HFFc6 (cell line): ENCODE results near the gene NOL3. TPM values are rescaled to one million over a fixed set of nuclear protein-coding genes. Genes with fewer than 3 reads are reported as not detected.

Source experiments
- DNase-seq: peaks from one replicate; pipeline ENCODE4 v3.0.0-alpha.2; 2018
- H3K27ac Mint-ChIP-seq: 2 replicates; pipeline ENCODE4 v1.8.0; 2020; ENCODE audit warnings: mild to moderate bottlenecking, mixed read lengths
- H3K27me3 Mint-ChIP-seq: 2 replicates; pipeline ENCODE4 v1.8.0; 2021; ENCODE audit warnings: mild to moderate bottlenecking, moderate library complexity, mixed read lengths; ENCODE audit not compliant: insufficient read depth
- H3K36me3 Mint-ChIP-seq: 2 replicates; pipeline ENCODE4 v1.8.0; 2021; ENCODE audit warnings: low read depth, mixed read lengths
- H3K4me1 Mint-ChIP-seq: 2 replicates; pipeline ENCODE4 v1.8.0; 2020; ENCODE audit warnings: low read depth, mixed read lengths
- H3K4me3 Mint-ChIP-seq: 2 replicates; pipeline ENCODE4 v1.8.0; 2020; ENCODE audit warnings: mild to moderate bottlenecking, moderate library complexity, mixed read lengths
- H3K9me3 Mint-ChIP-seq: 2 replicates; pipeline ENCODE4 v1.8.0; 2020; ENCODE audit warnings: mild to moderate bottlenecking, mixed read lengths
- CTCF ChIP-seq: fragments of 200-600 bp; sonication (generic); IDR thresholded peaks from 2 replicates; pipeline ENCODE4 v1.5.0; 2021; ENCODE audit warnings: antibody characterized with exemption, mild to moderate bottlenecking
- total RNA-seq, 6 experiments: library from RNA; stranded (reverse); fragmentation: NEBNext Ultra II Directional; extraction: Animal tissue kit (Norgen Biotek cat#: 25700); gene quantifications; 2 replicates in 1 of 6; 3 replicates in 5 of 6; pipeline ENCODE4 v1.2.3, GENCODE V29; 2021

Gene NOL3
- total RNA-seq, 6 experiments from 2014 or later, result 16.1 to 20.1 (median 17.7) TPM

DNA sequence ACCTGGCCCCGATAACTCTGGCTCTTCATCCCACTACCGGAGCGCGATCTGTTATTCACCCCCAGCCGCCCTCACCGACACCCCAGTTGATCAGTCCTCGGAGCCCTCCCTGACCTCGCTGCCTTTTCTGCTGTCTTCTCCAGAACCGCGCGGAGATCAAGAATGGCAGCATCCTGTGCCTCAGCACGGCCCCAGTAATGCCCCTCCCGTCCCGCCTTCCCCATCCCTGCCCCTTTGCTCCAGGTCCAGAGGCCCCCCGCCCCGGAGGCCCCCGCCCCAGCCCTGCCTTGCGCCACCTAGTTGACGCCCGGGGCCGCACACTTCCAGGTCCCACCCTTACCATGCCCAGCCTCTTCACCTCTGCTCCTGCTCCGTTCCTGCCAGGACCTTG, 29.5 kb downstream of the NOL3 start:
- no peak overlapping the region for H3K4me3 Mint-ChIP-seq
- peak; percentile 24 for TF ChIP-seq CTCF
- H3K4me1 Mint-ChIP-seq, result peaks cover 13% of the 10 kb centered on the region
- no peak for DNase-seq
- H3K27ac Mint-ChIP-seq, result no peak overlapping the region
- H3K27me3 Mint-ChIP-seq, result peaks cover 9% of the 10 kb centered on the region
- H3K9me3 Mint-ChIP-seq, result no peaks in the 10 kb centered on the region
- H3K36me3 Mint-ChIP-seq, result peaks cover 27% of the 10 kb centered on the region; the same call in 1 of the 2 replicates

GRCh38 chr16:67200491-67200890, 30.2 kb downstream of the NOL3 start:
- H3K36me3 Mint-ChIP-seq, result peaks cover 24% of the 10 kb centered on the region; the same call in 1 of the 2 replicates
- no peak overlapping the region for H3K4me3 Mint-ChIP-seq
- H3K27me3 Mint-ChIP-seq, result peaks cover 10% of the 10 kb centered on the region
- peaks cover 13% of the 10 kb centered on the region for H3K4me1 Mint-ChIP-seq
- H3K9me3 Mint-ChIP-seq, result no peaks in the 10 kb centered on the region
- no peak for DNase-seq
- no peak for TF ChIP-seq CTCF
- no peak overlapping the region for H3K27ac Mint-ChIP-seq

DNA sequence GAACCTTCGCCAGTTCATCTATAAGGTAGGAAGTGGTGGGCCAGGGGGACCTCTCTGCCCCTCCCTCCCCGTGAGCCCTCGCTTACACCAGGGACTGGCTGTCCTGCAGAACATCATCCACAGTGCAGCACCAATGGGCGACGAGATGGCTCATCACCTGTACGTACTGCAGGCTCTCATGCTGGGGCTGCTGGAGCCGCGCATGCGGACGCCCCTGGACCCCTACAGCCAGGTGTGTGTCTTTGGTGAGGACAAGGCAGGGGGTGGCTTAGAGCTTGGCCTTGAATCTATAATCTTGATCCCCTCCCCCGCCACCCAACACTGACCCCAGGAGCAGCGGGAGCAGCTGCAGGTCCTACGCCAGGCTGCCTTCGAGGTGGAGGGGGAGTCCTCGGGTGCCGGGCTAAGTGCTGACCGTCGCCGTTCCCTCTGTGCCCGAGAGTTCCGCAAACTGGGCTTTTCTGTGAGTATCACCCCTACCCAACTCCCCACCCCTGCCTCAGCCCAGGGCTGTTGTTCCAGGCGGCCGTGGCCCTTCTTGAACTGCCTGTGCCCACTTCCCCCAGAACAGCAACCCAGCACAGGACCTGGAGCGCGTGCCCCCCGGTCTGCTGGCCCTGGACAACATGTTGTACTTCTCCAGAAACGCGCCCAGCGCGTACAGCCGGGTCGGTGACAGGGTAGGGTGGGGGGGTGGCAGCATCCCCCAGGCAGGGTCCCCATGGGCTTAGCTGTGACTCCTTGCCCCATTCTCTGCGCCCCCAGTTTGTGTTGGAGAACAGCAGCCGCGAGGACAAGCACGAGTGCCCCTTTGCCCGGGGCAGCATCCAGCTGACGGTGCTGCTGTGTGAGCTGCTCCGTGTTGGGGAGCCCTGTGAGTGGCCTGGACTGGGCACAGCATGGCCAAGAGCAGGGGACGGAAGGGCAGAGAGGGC, 31.3 kb downstream of the NOL3 start:
- Mint-ChIP-seq H3K4me1 (peaks cover 11% of the 10 kb centered on the region), H3K36me3 (peaks cover 12% of the 10 kb centered on the region; the same call in 1 of the 2 replicates), H3K27me3 (peaks cover 8% of the 10 kb centered on the region), H3K9me3 (no peaks in the 10 kb centered on the region), H3K27ac (no peak overlapping the region), H3K4me3 (no peak overlapping the region)
- DNase-seq, result no peak
- TF ChIP-seq CTCF, result no peak

DNA sequence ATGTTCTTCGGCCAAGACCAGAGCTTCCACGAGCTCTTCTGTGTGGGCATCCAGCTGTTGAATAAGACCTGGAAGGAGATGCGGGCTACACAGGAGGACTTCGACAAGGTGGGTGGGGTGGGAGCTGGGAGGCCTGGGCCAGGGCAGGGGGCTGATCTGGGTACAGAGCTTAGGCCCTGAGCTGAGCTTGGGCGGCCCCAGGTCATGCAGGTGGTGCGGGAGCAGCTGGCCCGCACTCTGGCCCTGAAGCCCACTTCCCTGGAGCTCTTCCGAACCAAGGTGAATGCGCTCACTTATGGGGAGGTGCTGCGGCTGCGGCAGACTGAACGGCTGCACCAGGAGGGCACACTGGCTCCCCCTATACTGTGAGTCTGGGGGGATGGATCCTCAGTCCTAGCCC, 32.1 kb downstream of the NOL3 start:
- Mint-ChIP-seq H3K4me1 (peaks cover 15% of the 10 kb centered on the region), H3K36me3 (0 out of 2 replicates have a peak, but pooled peaks cover 8% of the 10 kb centered on the region), H3K9me3 (no peaks in the 10 kb centered on the region), H3K27ac (no peak overlapping the region), H3K27me3 (peaks cover 4% of the 10 kb centered on the region), H3K4me3 (no peak overlapping the region)
- no peak for DNase-seq
- no peak for TF ChIP-seq CTCF

DNA sequence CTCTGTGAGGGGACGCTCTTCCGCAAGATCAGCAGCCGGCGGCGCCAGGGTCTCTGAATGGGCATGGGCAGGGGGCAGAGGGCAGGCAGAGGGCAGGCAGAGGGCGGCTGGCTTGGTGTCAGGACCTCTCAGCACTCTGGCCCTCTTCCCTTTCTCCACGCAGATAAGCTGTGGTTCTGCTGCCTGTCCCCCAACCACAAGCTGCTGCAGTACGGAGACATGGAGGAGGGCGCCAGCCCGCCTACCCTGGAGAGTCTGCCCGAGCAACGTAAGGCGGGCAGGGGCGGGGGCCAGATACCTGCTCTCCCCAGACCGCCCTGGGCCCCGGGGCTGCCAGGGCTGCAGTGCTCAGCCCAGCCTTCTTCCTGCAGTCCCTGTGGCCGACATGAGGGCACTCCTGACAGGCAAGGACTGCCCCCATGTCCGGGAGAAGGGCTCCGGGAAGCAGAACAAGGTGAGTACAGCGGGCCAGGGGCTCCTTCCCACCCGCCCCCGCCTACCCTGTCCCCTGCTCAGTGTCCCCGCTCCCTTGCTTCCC, 32.7 kb downstream of the NOL3 start:
- Mint-ChIP-seq H3K4me1 (peaks cover 21% of the 10 kb centered on the region), H3K4me3 (no peak overlapping the region), H3K36me3 (0 out of 2 replicates have a peak, but pooled peaks cover 8% of the 10 kb centered on the region), H3K27me3 (peaks cover 4% of the 10 kb centered on the region), H3K27ac (no peak overlapping the region), H3K9me3 (no peaks in the 10 kb centered on the region)
- TF ChIP-seq CTCF, result no peak
- DNase-seq, result no peak
